K562 (cell line): ENCODE data around the gene ABHD3. TPM values are rescaled to one million over a fixed set of nuclear protein-coding genes. Genes with fewer than 3 reads are reported as not detected.

Source experiments
- BRD4 ChIP-seq: fragments of 200-600 bp; sonication (generic); IDR thresholded peaks from 2 replicates; pipeline ENCODE4 v1.6.1; 2017; ENCODE audit warnings: inconsistent platforms
- C11orf30 ChIP-seq: fragments of 450-650 bp; IDR thresholded peaks from 2 replicates; pipeline ENCODE4 v1.6.1; 2016; ENCODE audit warnings: low read depth, mild to moderate bottlenecking
- EP400 ChIP-seq: fragments of 450-650 bp; IDR thresholded peaks from 2 replicates; pipeline ENCODE4 v1.6.1; 2017; ENCODE audit warnings: antibody characterized with exemption, mild to moderate bottlenecking, moderate library complexity
- FOXP1 ChIP-seq: sonication (generic); formaldehyde crosslinking; IDR thresholded peaks from 2 replicates; pipeline ENCODE4 v1.8.0; 2022; ENCODE audit warnings: mild to moderate bottlenecking, missing genetic modification reagents
- MCM2 ChIP-seq: fragments of 450-650 bp; IDR thresholded peaks from 2 replicates; pipeline ENCODE4 v1.6.1; 2017; ENCODE audit warnings: low read depth, mild to moderate bottlenecking
- MEF2D ChIP-seq: conservative IDR thresholded peaks from 2 replicates; pipeline ENCODE4 v1.6.1; 2016; ENCODE audit warnings: low read depth, missing genetic modification characterization, missing compliant biosample characterization
- MTA1 ChIP-seq: fragments of 450-650 bp; IDR thresholded peaks from 2 replicates; pipeline ENCODE4 v1.6.1; 2017; ENCODE audit warnings: borderline replicate concordance
- NFATC3 ChIP-seq: fragments of 450-650 bp; IDR thresholded peaks from 2 replicates; pipeline ENCODE4 v1.6.1; 2017; ENCODE audit warnings: mild to moderate bottlenecking
- NR2C2 ChIP-seq, 2 experiments: fragments of 200-800 bp in 1 of 2; sonication (Bioruptor generic) in 1 of 2; sonication (generic) in 1 of 2; formaldehyde crosslinking in 1 of 2; IDR thresholded peaks; 2 replicates each; pipeline versions ENCODE4 v1.6.1 to v1.8.0; 2016 to 2022; ENCODE audit warnings: mild to moderate bottlenecking in 1 of 2, missing compliant biosample characterization in 1 of 2, missing genetic modification characterization in 1 of 2, missing genetic modification reagents in 1 of 2
- POLR2B ChIP-seq: fragments of 450-650 bp; IDR thresholded peaks from 2 replicates; pipeline ENCODE4 v1.6.1; 2018; ENCODE audit warnings: low read depth; ENCODE audit not compliant: partially characterized antibody
- PPARD ChIP-seq: fragments of 250-450 bp; sonication (Bioruptor Pico); IDR thresholded peaks from 2 replicates; pipeline ENCODE4 v1.8.0; 2022; ENCODE audit warnings: inconsistent platforms, mild to moderate bottlenecking, moderate library complexity
- PRPF4 ChIP-seq: fragments of 200-400 bp; formaldehyde crosslinking; IDR thresholded peaks from one replicate; pipeline ENCODE4 v1.6.1; 2017; ENCODE audit warnings: low read length, low read depth, mild to moderate bottlenecking; ENCODE audit not compliant: insufficient read depth, poor library complexity, severe bottlenecking
- RAD51 ChIP-seq: fragments of 450-650 bp; IDR thresholded peaks from 2 replicates; pipeline ENCODE4 v1.7.1; 2016; ENCODE audit warnings: low read depth, mild to moderate bottlenecking, borderline replicate concordance
- RBFOX2 ChIP-seq: fragments of 200-400 bp; formaldehyde crosslinking; IDR thresholded peaks from 2 replicates; pipeline ENCODE4 v1.6.1; 2017; ENCODE audit warnings: low read depth, mild to moderate bottlenecking, low read length, moderate library complexity
- RFX5 ChIP-seq: IDR thresholded peaks from 2 replicates; pipeline ENCODE4 v1.6.1; 2011; ENCODE audit warnings: low read depth, mild to moderate bottlenecking, improper control_type of control experiment, low read length
- SMAD1 ChIP-seq: fragments of 150-350 bp; IDR thresholded peaks from 2 replicates; pipeline ENCODE4 v1.6.1; 2014; ENCODE audit warnings: low read length, low read depth; ENCODE audit not compliant: partially characterized antibody
- SP2 ChIP-seq: IDR thresholded peaks from 2 replicates; pipeline ENCODE4 v1.6.1; 2011; ENCODE audit warnings: mild to moderate bottlenecking, low read depth, low read length, moderate library complexity; ENCODE audit not compliant: poor library complexity, severe bottlenecking; ENCODE audit errors: extremely low read depth
- SRSF7 ChIP-seq: fragments of 200-400 bp; formaldehyde crosslinking; optimal IDR thresholded peaks from 2 replicates; pipeline ENCODE3; 2017; ENCODE audit warnings: mild to moderate bottlenecking, low read depth, low read length
- TEAD2 ChIP-seq: fragments of 450-650 bp; IDR thresholded peaks from 2 replicates; pipeline ENCODE4 v1.6.1; 2016; ENCODE audit warnings: missing genetic modification characterization, control low read depth, missing compliant biosample characterization
- UBTF ChIP-seq, 2 experiments: IDR thresholded peaks; 2 replicates each; pipeline ENCODE4 v1.6.1; 2012; ENCODE audit warnings: improper control_type of control experiment in 2 of 2, low read depth in 2 of 2, low read length in 2 of 2, borderline replicate concordance in 1 of 2
- ZNF12 ChIP-seq: sonication (generic); formaldehyde crosslinking; IDR thresholded peaks from 2 replicates; pipeline ENCODE4 v1.4.0; 2020; ENCODE audit warnings: mild to moderate bottlenecking, missing genetic modification reagents
- ZNF146 ChIP-seq: IDR thresholded peaks from one replicate; pipeline ENCODE4 v1.6.1; 2018; ENCODE audit warnings: missing compliant biosample characterization; ENCODE audit not compliant: unreplicated experiment
- ZNF311 ChIP-seq: fragments of 250-450 bp; sonication (Bioruptor Pico); IDR thresholded peaks from 2 replicates; pipeline ENCODE4 v1.4.0; 2020; ENCODE audit warnings: mild to moderate bottlenecking, moderate library complexity
- ZNF395 ChIP-seq: fragments of 200-800 bp; sonication (Bioruptor generic); IDR thresholded peaks from 2 replicates; pipeline ENCODE4 v1.6.1; 2017; ENCODE audit warnings: missing genetic modification characterization, missing compliant biosample characterization
- ZNF764 ChIP-seq: fragments of 250-450 bp; sonication (Bioruptor Pico); IDR thresholded peaks from 2 replicates; pipeline ENCODE4 v1.4.0; 2020; ENCODE audit warnings: low read depth, mild to moderate bottlenecking, moderate library complexity
- polyA plus RNA-seq, 8 experiments: library from polyadenylated mRNA; depleted of rRNA in 4 of 8; stranded (reverse) in 5 of 8; unstranded in 3 of 8; fragments of >200 nt; fragmentation: Nextera tagmentation in 2 of 8; fragmentation: Illumina TruSeq in 1 of 8; extraction: Ambion mirVana in 2 of 8; extraction: Trizol in 1 of 8; gene quantifications; 2 replicates each; pipeline versions ENCODE4 v1.2.1 to v1.2.3, GENCODE V29; 2011 to 2014; ENCODE audit warnings: inconsistent platforms in 1 of 8, missing spikeins in 1 of 8
- total RNA-seq, 7 experiments: library from RNA; depleted of rRNA in 6 of 7; stranded (reverse); fragments of >200 nt in 6 of 7; fragmentation: Illumina TruSeq in 2 of 7; extraction: Trizol in 2 of 7; gene quantifications; 2 replicates each; pipeline versions ENCODE4 v1.2.1 to v1.2.3, GENCODE V29; 2011 to 2021; ENCODE audit warnings: low replicate concordance in 1 of 7

The ABHD3 gene
- total and polyA plus RNA-seq, 9 of the 15 experiments (the other 6 are each of a cell fraction or from before 2014, with no cell fraction given): 6.3 to 38.8 (median 19.4) TPM

- peak; percentile 7; the same call in 1 of the 2 replicates for TF ChIP-seq RAD51
- peak; percentile 93 for TF ChIP-seq POLR2B
- no peak; the same call in 1 of the 2 replicates for TF ChIP-seq ZNF311
- peak; percentile 41 to 68; a peak in 1 of 4 replicates for TF ChIP-seq UBTF (IDR thresholded peaks at IDR 0.05; ENCODE audit: borderline replicate concordance in 1 of 2, low read depth in 2 of 2, low read length in 2 of 2)
- TF ChIP-seq SP2: peak; percentile 91
- TF ChIP-seq MTA1: 0 out of 2 replicates have a peak, but pooled peaks have one; percentile 56
- peak; percentile 62 for TF ChIP-seq PRPF4
- no peak for TF ChIP-seq PPARD (CRISPR knock-in tag)
- no peak for TF ChIP-seq TEAD2 (tag)
- no peak for TF ChIP-seq MCM2
- peak; percentile 87 for TF ChIP-seq C11orf30
- peak; percentile 100 for TF ChIP-seq RBFOX2
- 0 out of 2 replicates have a peak, but pooled peaks have one; percentile 29 for TF ChIP-seq MEF2D (tag)
- TF ChIP-seq NR2C2 (CRISPR knock-in tag; IDR thresholded peaks at IDR 0.05): no peak; the same call in 1 of the 2 replicates
- peak; percentile 43; the same call in 1 of the 2 replicates for TF ChIP-seq NR2C2 (tag; IDR thresholded peaks at IDR 0.05)
- 0 out of 2 replicates have a peak, but pooled peaks have one; percentile 15 for TF ChIP-seq ZNF764
- TF ChIP-seq RFX5: no peak
- TF ChIP-seq FOXP1 (CRISPR knock-in tag): peak; percentile 83; the same call in 1 of the 2 replicates
- TF ChIP-seq SRSF7: no peak
- TF ChIP-seq EP400: peak; percentile 100
- TF ChIP-seq NFATC3: no peak
- TF ChIP-seq ZNF146 (CRISPR knock-in tag): no peak
- no peak for TF ChIP-seq ZNF12 (CRISPR knock-in tag)
- TF ChIP-seq BRD4: peak; percentile 96
- TF ChIP-seq SMAD1: peak; percentile 66
- peak; percentile 52; the same call in 1 of the 2 replicates for TF ChIP-seq ZNF395
Measured at GRCh38 chr18:21612125-21613039, 92.2 kb downstream of the ABHD3 start, which contains the start of gene SNRPD1 (continued).
